Mucosa of descending colon (tissue), 3 donors: Measurements from ENCODE around the gene PLK5. TPM values are rescaled to one million over a fixed set of nuclear protein-coding genes. Genes with fewer than 3 reads are reported as not detected.

Experiments
- ATAC-seq: fragments of 200-7000 bp; cut with Tn5 transposase; one replicate; pipeline ENCODE4 v1.9.1; 2020; ENCODE audit warnings: mild to moderate bottlenecking, moderate library complexity
- DNase-seq, 3 donors: peaks; one replicate each; pipeline ENCODE4 v3.0.0-alpha.2; 2020
- H3K36me3 ChIP-seq: fragments of 200-600 bp; one replicate; pipeline ENCODE4 v1.8.0; 2021; ENCODE audit warnings: low read depth, mild to moderate bottlenecking
- H3K4me1 ChIP-seq: fragments of 200-600 bp; one replicate; pipeline ENCODE4 v1.8.0; 2021; ENCODE audit warnings: low read depth, mild to moderate bottlenecking
- H3K4me3 ChIP-seq: fragments of 200-600 bp; one replicate; pipeline ENCODE4 v1.8.0; 2021; ENCODE audit warnings: mild to moderate bottlenecking
- H3K9me3 ChIP-seq: fragments of 200-600 bp; one replicate; pipeline ENCODE4 v1.8.0; 2021; ENCODE audit warnings: mild to moderate bottlenecking
- intact Hi-C, 2 donors: fragments of 100-400 bp; cut with DNase I in 1 of 2; cut with micrococcal nuclease in 1 of 2; formaldehyde crosslinking; loops; one replicate each; pipeline versions ENCODE4 v1.11.0 to v1.11.1; 2022; cut with DNase I, micrococcal nuclease
- total RNA-seq, 3 donors: library from RNA; stranded (reverse); fragmentation: NEBNext Ultra II Directional in 2 of 3; extraction: Animal tissue kit (Norgen Biotek cat#: 25700) in 2 of 3; gene quantifications; one replicate each; pipeline versions ENCODE4 v1.2.1 to v1.2.4, GENCODE V29; 2021 to 2023
- TF ChIP-seq, protein P1 (sequence below): fragments of 200-600 bp; IDR thresholded peaks from one replicate; pipeline ENCODE4 v1.8.0; 2022; ENCODE audit warnings: antibody characterized with exemption, mild to moderate bottlenecking
- donor health status: DM: no; HTN: no; CAD: no; lungs with moderate emphysema.
- donor health status: DM: no; HTN: no; CAD: no.
- donor health status: DM: no; HTN: yes; CAD: no.

Gene PLK5
- total RNA-seq, 3 donors from 2014 or later: 0.16 TPM; not detected in 2

DNA sequence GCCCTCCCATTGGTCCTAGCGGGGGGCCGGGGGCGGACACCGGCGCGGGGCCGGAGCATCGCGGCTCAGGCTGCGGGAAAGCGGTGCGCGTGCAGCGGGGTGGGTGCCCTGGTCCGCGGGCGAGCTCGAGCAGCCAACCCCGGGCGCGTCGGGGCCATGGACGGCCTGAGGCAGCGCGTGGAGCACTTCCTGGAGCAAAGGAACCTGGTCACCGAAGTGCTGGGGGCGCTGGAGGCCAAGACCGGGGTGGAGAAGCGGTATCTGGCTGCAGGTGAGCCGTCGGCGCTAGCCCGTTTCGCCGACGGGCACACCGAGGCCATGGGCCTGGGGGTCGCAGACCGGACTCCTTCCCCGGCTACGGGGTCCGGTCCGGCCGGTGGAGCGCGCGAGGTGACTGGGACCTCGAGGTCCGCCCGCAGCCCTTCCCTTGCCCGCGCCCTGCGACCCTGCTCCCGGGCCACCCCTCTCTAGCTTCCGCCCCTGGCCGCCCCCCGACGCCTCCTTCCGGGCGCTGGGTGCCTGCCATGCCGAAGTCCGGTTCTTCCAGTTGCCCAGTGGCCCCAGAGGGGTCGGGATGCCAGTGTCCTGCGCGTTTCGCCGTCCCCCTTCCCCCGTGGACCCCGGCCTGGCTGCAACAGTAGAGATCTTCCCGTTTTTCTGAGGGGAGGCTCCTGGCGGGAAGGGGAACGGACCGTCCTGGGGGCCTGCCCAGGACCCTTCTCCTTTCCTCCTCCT, 32.6 kb upstream of the PLK5 start, which contains the start of gene REEP6:
Gene REEP6, plus strand, starts transcription at position 68 of the 735 bp plus-strand sequence. Its CDS starts 89 bp downstream, at position 157.
- Histone ChIP-seq H3K4me3 (peak within 1 kb of the TSS; percentile 19), H3K36me3 (no peaks in the 10 kb centered on the region), H3K4me1 (peaks cover 10% of the 10 kb centered on the region), H3K9me3 (no peaks in the 10 kb centered on the region)
- ATAC-seq: no peak
- intact Hi-C loops: no loop called here
- TF ChIP-seq, protein P1, sequence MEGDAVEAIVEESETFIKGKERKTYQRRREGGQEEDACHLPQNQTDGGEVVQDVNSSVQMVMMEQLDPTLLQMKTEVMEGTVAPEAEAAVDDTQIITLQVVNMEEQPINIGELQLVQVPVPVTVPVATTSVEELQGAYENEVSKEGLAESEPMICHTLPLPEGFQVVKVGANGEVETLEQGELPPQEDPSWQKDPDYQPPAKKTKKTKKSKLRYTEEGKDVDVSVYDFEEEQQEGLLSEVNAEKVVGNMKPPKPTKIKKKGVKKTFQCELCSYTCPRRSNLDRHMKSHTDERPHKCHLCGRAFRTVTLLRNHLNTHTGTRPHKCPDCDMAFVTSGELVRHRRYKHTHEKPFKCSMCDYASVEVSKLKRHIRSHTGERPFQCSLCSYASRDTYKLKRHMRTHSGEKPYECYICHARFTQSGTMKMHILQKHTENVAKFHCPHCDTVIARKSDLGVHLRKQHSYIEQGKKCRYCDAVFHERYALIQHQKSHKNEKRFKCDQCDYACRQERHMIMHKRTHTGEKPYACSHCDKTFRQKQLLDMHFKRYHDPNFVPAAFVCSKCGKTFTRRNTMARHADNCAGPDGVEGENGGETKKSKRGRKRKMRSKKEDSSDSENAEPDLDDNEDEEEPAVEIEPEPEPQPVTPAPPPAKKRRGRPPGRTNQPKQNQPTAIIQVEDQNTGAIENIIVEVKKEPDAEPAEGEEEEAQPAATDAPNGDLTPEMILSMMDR: no peak
- DNase-seq: peak in 1 of 3 donors; percentile 26

DNA sequence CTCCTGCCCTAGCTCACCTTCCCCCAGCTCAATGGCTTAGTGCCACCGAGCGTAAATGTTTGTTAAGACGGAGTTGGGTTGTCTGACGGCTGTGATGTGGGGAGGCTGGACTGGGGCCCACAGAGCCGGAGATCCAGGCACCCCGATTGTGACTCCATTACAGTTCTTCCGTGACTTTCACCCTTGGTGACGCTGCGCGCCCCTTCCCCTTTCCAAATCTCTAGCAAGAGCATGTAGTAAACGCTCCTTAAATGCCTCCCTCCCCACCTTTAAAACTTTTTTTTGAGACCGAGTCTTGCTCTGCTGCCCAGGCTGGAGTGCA, 32.1 kb upstream of the PLK5 start:
- intact Hi-C loops: no loop called here
- TF ChIP-seq, protein P1: no peak
- no peak for ATAC-seq
- H3K4me1 ChIP-seq: peaks cover 10% of the 10 kb centered on the region
- no peaks in the 10 kb centered on the region for H3K9me3 ChIP-seq
- no peaks in the 10 kb centered on the region for H3K36me3 ChIP-seq
- peak in 2 of 3 donors; percentile 36 to 45 for DNase-seq
- no peak overlapping the region for H3K4me3 ChIP-seq

DNA sequence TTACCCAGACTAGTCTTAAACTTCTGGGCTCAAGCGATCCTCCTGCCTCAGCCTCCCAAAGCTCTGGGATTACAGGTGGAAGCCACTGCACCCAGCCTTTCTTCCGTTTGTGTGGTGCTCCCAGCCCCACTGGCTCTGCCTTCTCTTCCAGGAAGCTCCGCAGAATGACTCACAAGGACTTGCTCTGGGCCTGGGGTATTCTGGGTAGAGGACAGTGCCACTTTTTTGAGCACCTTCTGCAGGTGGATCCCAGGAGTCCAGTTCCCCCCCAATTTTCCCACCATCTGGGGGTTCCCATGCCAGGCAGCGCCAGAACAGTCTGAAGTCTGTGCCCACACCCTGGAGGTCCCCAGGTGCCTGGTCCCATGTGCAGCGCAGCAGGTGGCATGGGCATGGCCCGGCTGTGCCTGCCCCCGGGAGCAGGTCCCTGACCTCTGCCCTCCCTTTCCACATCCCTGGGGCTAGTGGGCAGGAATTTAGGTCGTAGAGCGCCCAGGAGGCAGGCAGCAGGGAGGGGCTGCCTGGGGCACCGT, 31.3 kb upstream of the PLK5 start:
- Histone ChIP-seq H3K4me3 (no peak overlapping the region), H3K36me3 (no peaks in the 10 kb centered on the region), H3K9me3 (no peaks in the 10 kb centered on the region), H3K4me1 (peaks cover 10% of the 10 kb centered on the region)
- intact Hi-C loops: no loop called here
- DNase-seq: peak in 2 of 3 donors; percentile 38 to 54
- ATAC-seq: no peak
- TF ChIP-seq, protein P1: no peak

DNA sequence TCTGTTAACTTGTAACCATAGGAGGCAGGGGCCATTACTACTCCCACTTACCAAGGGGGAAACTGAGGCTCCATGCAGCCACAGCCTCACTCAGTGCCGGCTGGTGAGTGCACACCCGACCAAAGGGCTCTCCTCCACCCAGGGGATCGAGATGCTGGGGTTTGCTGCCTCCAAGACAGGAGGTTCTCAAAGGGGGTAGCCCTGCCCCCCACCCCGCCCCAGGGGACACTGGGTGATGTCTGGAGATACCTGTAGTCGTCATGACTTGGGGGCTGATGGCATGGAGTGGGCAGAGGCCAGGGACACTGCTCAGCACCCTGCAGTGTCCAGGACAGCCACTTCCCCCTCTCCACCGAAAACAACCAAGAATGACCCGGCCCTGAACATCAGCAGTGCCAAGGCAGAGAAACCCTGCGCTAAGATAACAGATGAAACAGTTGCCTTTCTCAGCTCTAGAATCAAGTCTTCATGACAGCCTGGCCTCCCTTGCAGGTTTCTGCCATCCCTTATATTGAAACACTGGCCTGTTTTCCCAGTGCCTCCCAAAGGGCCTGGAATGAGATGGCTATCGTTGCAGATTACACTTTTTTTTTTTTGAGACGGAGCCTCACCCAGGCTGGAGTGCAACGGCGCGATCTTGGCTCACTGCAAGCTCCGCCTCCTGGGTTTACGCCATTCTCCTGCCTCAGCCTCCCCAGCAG, 29.6 kb upstream of the PLK5 start:
- Histone ChIP-seq H3K4me1 (peaks cover 10% of the 10 kb centered on the region), H3K9me3 (no peaks in the 10 kb centered on the region), H3K36me3 (no peaks in the 10 kb centered on the region), H3K4me3 (no peak overlapping the region)
- ATAC-seq (no peak), DNase-seq (peak in 1 of 3 donors; percentile 49)
- intact Hi-C loops: no loop called here
- TF ChIP-seq, protein P1: no peak

DNA sequence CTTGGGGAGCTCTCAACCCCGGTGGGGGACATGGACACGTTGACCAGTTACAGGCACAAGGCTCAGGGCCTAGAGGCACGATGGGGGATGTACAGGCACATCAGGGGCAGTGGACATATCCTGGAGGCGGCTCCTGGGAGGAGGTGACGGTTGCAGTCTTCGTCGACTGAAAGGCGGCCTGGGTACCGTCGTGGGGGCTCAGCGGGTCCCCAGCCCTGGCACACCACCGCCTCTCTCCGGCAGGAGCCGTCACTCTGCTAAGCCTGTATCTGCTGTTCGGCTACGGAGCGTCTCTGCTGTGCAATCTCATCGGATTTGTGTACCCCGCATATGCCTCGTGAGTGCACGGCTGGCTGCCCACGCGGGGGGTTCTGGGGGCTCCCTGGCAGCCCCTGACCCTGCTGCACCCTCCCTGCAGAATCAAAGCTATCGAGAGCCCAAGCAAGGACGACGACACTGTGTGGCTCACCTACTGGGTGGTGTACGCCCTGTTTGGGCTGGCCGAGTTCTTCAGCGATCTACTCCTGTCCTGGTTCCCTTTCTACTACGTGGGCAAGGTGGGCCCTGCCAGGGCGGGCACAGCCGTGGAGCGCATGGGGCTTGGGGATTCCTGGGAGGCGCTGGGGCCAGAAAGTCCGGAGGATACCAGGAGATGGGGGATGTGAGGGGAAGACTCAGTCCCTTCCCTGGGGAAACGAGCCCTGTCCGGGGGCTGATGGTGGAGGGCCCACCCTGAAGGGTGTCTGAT, 28.7 kb upstream of the PLK5 start:
- no peak for ATAC-seq

More for the DNA sequence above, 28.7 kb upstream of the PLK5 start:
- no peaks in the 10 kb centered on the region for H3K36me3 ChIP-seq
- peaks cover 6% of the 10 kb centered on the region for H3K4me1 ChIP-seq
- intact Hi-C loops: no loop called here
- TF ChIP-seq, protein P1: no peak
- H3K9me3 ChIP-seq: no peaks in the 10 kb centered on the region
- no peak for DNase-seq
- no peak overlapping the region for H3K4me3 ChIP-seq
